Astrocyte of the spinal cord (primary cell): Measurements from ENCODE around the gene BMP7.

Source experiments
- DNase-seq: peaks from one replicate; pipeline ENCODE4 v3.0.0; 2011; ENCODE audit warnings: low read depth, low spot score
- H3K4me3 ChIP-seq: 2 replicates; pipeline ENCODE4 v1.5.1; 2011; ENCODE audit warnings: low read depth, mild to moderate bottlenecking, low read length, moderate library complexity
- in situ Hi-C: cut with HindIII; loops from 2 replicates; pipeline ENCODE4 v1.10.0; 2017; ENCODE audit warnings: low sequenced_read_pairs
- TF ChIP-seq, protein P1 (sequence below): IDR thresholded peaks from 2 replicates; pipeline ENCODE4 v1.5.1; 2012; ENCODE audit warnings: low read depth, mild to moderate bottlenecking, low read length, inconsistent platforms

BMP7 gene

GRCh38 chr20:57186192-57186591 is 80.2 kb downstream of the BMP7 start:
- in situ Hi-C loops = no loop called here

GRCh38 chr20:57185188-57185743 is 81.2 kb downstream of the BMP7 start:
- in situ Hi-C loops = no loop called here
- no peak overlapping the region for H3K4me3 ChIP-seq
- TF ChIP-seq, protein P1, sequence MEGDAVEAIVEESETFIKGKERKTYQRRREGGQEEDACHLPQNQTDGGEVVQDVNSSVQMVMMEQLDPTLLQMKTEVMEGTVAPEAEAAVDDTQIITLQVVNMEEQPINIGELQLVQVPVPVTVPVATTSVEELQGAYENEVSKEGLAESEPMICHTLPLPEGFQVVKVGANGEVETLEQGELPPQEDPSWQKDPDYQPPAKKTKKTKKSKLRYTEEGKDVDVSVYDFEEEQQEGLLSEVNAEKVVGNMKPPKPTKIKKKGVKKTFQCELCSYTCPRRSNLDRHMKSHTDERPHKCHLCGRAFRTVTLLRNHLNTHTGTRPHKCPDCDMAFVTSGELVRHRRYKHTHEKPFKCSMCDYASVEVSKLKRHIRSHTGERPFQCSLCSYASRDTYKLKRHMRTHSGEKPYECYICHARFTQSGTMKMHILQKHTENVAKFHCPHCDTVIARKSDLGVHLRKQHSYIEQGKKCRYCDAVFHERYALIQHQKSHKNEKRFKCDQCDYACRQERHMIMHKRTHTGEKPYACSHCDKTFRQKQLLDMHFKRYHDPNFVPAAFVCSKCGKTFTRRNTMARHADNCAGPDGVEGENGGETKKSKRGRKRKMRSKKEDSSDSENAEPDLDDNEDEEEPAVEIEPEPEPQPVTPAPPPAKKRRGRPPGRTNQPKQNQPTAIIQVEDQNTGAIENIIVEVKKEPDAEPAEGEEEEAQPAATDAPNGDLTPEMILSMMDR = no peak
- DNase-seq = no peak

More at GRCh38 chr20:57186192-57186591, 80.2 kb downstream of the BMP7 start:
- TF ChIP-seq, protein P1 = no peak
- H3K4me3 ChIP-seq = no peak overlapping the region
- no peak for DNase-seq

DNA sequence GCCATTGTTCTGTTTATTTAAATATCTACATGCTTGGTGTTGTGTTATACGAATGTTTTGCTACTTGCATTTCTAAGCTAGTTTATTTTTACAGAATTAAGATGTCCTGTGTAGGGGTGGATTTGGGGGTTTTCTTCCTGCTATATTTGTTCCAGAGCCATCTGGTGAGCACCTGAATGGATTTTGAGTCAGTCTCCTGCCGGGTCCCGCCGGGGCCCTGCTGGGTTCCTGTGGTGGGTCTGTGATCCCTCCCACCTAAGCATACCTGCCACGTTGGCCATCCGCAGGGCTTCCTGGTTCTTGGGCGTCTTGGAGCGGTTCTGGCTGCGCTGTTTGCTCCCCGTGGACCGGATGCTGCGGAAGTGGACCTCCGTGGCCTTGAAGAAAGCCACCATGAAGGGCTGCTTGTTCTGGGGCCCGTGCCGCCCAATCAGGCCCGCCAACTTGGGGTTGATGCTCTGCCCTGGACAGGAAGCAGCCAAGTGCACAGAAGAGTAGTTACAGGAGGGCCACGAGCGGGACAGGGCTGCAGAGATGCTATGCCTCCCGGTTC is 82.9 kb downstream of the BMP7 start:
- in situ Hi-C loops = no loop called here
- no peak for DNase-seq
- TF ChIP-seq, protein P1 = no peak
- H3K4me3 ChIP-seq = no peak overlapping the region

DNA sequence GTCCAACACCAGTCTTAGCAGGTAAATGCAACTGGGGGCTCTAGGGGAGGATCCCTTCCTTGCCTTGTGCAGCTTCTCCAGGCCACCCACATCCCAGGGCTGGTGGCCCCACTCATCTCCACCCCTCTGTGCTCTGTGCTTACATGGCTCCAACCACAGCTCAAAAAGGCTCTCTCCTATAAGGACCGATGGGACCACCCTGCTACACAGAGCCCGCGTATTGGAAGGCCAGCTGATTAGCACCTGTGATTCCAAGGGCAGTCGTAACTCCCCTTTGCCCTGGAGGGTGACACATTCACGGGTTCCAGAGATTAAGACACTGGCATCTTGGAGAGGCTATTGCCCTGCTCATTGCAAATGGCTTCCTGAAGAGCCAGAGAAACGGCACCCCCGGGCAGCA is 84.8 kb downstream of the BMP7 start:
- TF ChIP-seq, protein P1 = no peak
- DNase-seq = no peak
- H3K4me3 ChIP-seq = no peak overlapping the region
- in situ Hi-C loops = no loop called here

DNA sequence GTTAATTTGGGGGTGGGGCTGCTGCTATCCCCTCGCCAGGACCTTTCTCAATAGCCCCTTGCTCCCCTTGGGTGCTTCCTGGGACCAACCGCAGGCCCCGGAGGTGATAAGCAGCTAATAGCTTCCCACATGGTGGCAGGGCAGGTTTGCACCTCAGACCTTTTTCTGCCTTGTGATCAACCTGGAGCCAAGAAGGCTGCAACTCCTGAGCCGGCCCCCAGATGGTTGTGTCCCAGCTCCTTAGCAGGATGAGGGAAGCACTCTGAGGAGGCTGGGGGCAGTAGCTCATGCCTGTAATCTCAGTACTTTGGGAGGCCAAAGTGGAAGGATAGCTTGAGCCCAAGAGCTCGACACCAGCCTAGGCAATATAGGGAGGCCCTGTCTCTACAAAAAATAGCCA is 85.5 kb downstream of the BMP7 start:
- H3K4me3 ChIP-seq = no peak overlapping the region
- no peak for DNase-seq
- TF ChIP-seq, protein P1 = no peak
- in situ Hi-C loops = no loop called here

GRCh38 chr20:57180387-57180786 is 86.1 kb downstream of the BMP7 start:
- in situ Hi-C loops = no loop called here

More at GRCh38 chr20:57180387-57180786, 86.1 kb downstream of the BMP7 start:
- H3K4me3 ChIP-seq = no peak overlapping the region
- DNase-seq = no peak
- TF ChIP-seq, protein P1 = no peak
